OCI-LY7 (cell line): ENCODE results near the gene BBLN. TPM values are rescaled to one million over a fixed set of nuclear protein-coding genes. Genes with fewer than 3 reads are reported as not detected.

Source experiments
- BruUV-seq: library from RNA; stranded (reverse); fragments of 400-500 nt; replicated peaks from 2 replicates; lab custom pipeline; 2021; lab: Mats Ljungman, UMichigan
- CTCF ChIA-PET: fragments of 300-600 bp; sonication (Branson Sonifier 250); formaldehyde crosslinking; loops from one replicate; lab custom pipeline; 2022; ENCODE audit warnings: antibody characterized with exemption; ENCODE audit not compliant: unreplicated experiment; lab: Charles Lee
- POLR2A ChIA-PET: fragments of 300-600 bp; sonication (Branson Sonifier 250); formaldehyde crosslinking; loops from one replicate; lab custom pipeline; 2022; ENCODE audit warnings: antibody characterized with exemption; lab: Charles Lee
- DNase-seq: peaks from one replicate; pipeline ENCODE4 v3.0.0-alpha.2; 2015; ENCODE audit warnings: low spot score
- H2AFZ ChIP-seq: fragments of 200-600 bp; sonication (generic), shearing (Covaris generic); 2 replicates; pipeline ENCODE4 v1.6.1; 2014; ENCODE audit warnings: mild to moderate bottlenecking, antibody characterized with exemption, low read length, moderate library complexity
- H3K27ac ChIP-seq: fragments of 200-600 bp; sonication (generic); 2 replicates; pipeline ENCODE4 v1.5.1; 2014; ENCODE audit warnings: mixed run types, low read depth, mild to moderate bottlenecking, moderate library complexity, low read length, inconsistent platforms; ENCODE audit not compliant: poor library complexity, severe bottlenecking
- H3K36me3 ChIP-seq: fragments of 200-600 bp; sonication (generic); 2 replicates; pipeline ENCODE4 v1.6.1; 2014; ENCODE audit warnings: mild to moderate bottlenecking, antibody characterized with exemption, low read length, moderate library complexity, mixed read lengths; ENCODE audit not compliant: insufficient read depth
- H3K4me1 ChIP-seq: fragments of 200-600 bp; sonication (generic); 2 replicates; pipeline ENCODE4 v1.5.1; 2014; ENCODE audit warnings: mild to moderate bottlenecking, low read length; ENCODE audit not compliant: insufficient read depth, poor library complexity, severe bottlenecking
- H3K4me2 ChIP-seq: fragments of 200-600 bp; sonication (generic); 2 replicates; pipeline ENCODE4 v1.6.1; 2014; ENCODE audit warnings: mild to moderate bottlenecking, low read length
- H3K4me3 ChIP-seq: fragments of 200-600 bp; sonication (generic); 2 replicates; pipeline ENCODE4 v1.5.1; 2014; ENCODE audit warnings: mild to moderate bottlenecking, low read depth, low read length; ENCODE audit not compliant: poor library complexity, severe bottlenecking
- H3K79me2 ChIP-seq: fragments of 200-600 bp; sonication (generic); 2 replicates; pipeline ENCODE4 v1.6.1; 2016; ENCODE audit warnings: low read depth, mild to moderate bottlenecking, low read length, moderate library complexity, mixed read lengths; ENCODE audit not compliant: insufficient read depth
- H3K9me2 ChIP-seq: fragments of 200-600 bp; sonication (generic); 2 replicates; pipeline ENCODE4 v1.6.1; 2016; ENCODE audit warnings: mild to moderate bottlenecking, low read length, mixed read lengths; ENCODE audit not compliant: insufficient read depth
- H3K9me3 ChIP-seq: fragments of 200-600 bp; sonication (generic); 2 replicates; pipeline ENCODE4 v1.6.1; 2014; ENCODE audit warnings: mild to moderate bottlenecking, mixed run types, low read length, mixed read lengths
- H4K20me1 ChIP-seq: fragments of 200-600 bp; sonication (generic); 2 replicates; pipeline ENCODE4 v1.6.1; 2014; ENCODE audit warnings: mild to moderate bottlenecking, antibody characterized with exemption, low read length, moderate library complexity, mixed read lengths; ENCODE audit not compliant: insufficient read depth
- EZH2phosphoT487 ChIP-seq: fragments of 200-600 bp; sonication (generic); IDR thresholded peaks from 2 replicates; pipeline ENCODE4 v1.6.1; 2018; ENCODE audit warnings: low read depth, borderline replicate concordance, mild to moderate bottlenecking, mixed run types, antibody characterized with exemption, low read length, moderate library complexity, mixed read lengths
- intact Hi-C: fragments of 100-400 bp; cut with micrococcal nuclease; formaldehyde crosslinking; loops from one replicate; pipeline ENCODE4 v1.10.0; 2022; ENCODE audit not compliant: unreplicated experiment
- total RNA-seq, 2 experiments: library from RNA; depleted of rRNA in 1 of 2; stranded (reverse); fragments of >200 nt in 1 of 2; shearing (Covaris generic) in 1 of 2; gene quantifications; 2 replicates each; pipeline ENCODE4 v1.2.3, GENCODE V29; 2014 to 2022
- TF ChIP-seq, protein P1 (sequence below): fragments of 200-600 bp; sonication (generic); conservative IDR thresholded peaks from 2 replicates; pipeline ENCODE4 v1.5.1; 2014; ENCODE audit warnings: mild to moderate bottlenecking, antibody characterized with exemption, low read length, moderate library complexity, mixed read lengths

The BBLN gene
- total RNA-seq, 2 experiments from 2014 or later, result 66.9 to 104 TPM

DNA sequence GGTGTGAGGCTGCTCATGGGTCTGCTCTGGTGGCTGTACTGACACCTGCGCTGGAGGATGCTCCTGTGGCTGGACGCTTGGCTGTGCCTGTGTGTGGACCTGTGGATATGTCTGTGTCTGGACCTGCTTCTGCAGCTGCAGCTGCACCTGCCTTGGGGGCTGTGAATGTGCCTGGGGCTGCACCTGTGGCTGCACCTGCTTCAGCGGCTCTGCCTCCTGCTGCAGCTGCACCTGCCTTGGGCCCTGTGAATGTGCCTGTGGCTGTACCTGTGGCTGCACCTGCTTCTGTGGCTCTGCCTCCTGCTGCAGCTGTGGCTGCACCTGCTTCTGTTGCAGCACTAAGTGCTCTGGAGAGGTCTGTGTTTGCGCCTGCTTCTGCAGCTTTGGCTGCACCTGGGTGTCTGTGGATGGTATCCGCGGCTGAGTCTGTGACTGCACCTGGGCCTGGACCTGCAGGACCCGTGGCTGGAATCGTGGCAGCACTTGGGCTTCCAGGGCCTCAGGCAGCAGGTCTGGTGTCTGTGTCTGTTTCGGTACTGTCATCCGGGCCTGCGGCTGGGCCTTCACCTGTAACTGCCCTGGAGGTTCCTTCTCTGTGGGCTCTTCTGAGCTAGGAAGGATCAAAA lies 18.9 kb downstream of the BBLN start:
- H3K27ac ChIP-seq, result no peak overlapping the region
- POLR2A ChIA-PET, result no interaction called here
- no peak for TF ChIP-seq EZH2phosphoT487
- TF ChIP-seq, protein P1, sequence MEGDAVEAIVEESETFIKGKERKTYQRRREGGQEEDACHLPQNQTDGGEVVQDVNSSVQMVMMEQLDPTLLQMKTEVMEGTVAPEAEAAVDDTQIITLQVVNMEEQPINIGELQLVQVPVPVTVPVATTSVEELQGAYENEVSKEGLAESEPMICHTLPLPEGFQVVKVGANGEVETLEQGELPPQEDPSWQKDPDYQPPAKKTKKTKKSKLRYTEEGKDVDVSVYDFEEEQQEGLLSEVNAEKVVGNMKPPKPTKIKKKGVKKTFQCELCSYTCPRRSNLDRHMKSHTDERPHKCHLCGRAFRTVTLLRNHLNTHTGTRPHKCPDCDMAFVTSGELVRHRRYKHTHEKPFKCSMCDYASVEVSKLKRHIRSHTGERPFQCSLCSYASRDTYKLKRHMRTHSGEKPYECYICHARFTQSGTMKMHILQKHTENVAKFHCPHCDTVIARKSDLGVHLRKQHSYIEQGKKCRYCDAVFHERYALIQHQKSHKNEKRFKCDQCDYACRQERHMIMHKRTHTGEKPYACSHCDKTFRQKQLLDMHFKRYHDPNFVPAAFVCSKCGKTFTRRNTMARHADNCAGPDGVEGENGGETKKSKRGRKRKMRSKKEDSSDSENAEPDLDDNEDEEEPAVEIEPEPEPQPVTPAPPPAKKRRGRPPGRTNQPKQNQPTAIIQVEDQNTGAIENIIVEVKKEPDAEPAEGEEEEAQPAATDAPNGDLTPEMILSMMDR, result no peak
- H3K36me3 ChIP-seq, result peaks cover 83% of the 10 kb centered on the region
- TSS peak; percentile 69 for BruUV-seq
- no peak overlapping the region for H2AFZ ChIP-seq
- no peaks in the 10 kb centered on the region for H3K9me2 ChIP-seq
- no peaks in the 10 kb centered on the region for H3K79me2 ChIP-seq
- no peaks in the 10 kb centered on the region for H4K20me1 ChIP-seq
- H3K4me1 ChIP-seq, result no peaks in the 10 kb centered on the region
- H3K9me3 ChIP-seq, result 0 out of 2 replicates have a peak, but pooled peaks cover 3% of the 10 kb centered on the region
- intact Hi-C loops, result no loop called here
- DNase-seq, result no peak
- CTCF ChIA-PET, result interaction anchor here (0.5 kb wide), 1 partner anchor 823 kb away, joined by 4 read pairs; no protein-coding TSS in a partner anchor
- no peak overlapping the region for H3K4me2 ChIP-seq
- H3K4me3 ChIP-seq, result no peak overlapping the region

GRCh38 chr9:128180001-128180400 lies 19.9 kb downstream of the BBLN start:
- Histone ChIP-seq H3K4me2 (no peak overlapping the region), H3K9me2 (no peaks in the 10 kb centered on the region), H3K79me2 (no peaks in the 10 kb centered on the region), H2AFZ (no peak overlapping the region), H3K4me1 (no peaks in the 10 kb centered on the region), H3K27ac (no peak overlapping the region), H3K36me3 (peaks cover 75% of the 10 kb centered on the region), H3K4me3 (no peak overlapping the region), H3K9me3 (0 out of 2 replicates have a peak, but pooled peaks cover 3% of the 10 kb centered on the region), H4K20me1 (no peaks in the 10 kb centered on the region)
- no peak for DNase-seq
- ChIA-PET POLR2A (no interaction called here), CTCF (no interaction called here)
- BruUV-seq, result no TSS peak
- intact Hi-C loops, result no loop called here
- TF ChIP-seq EZH2phosphoT487, result no peak
- TF ChIP-seq, protein P1, result no peak

- POLR2A ChIA-PET, result no interaction called here
- peaks cover 75% of the 10 kb centered on the region for H3K36me3 ChIP-seq
- no peak for DNase-seq
These were observed 20.4 kb downstream of the BBLN start for GRCh38 chr9:128180447-128180846.

More at GRCh38 chr9:128180447-128180846, 20.4 kb downstream of the BBLN start:
- H3K27ac ChIP-seq, result no peak overlapping the region
- H2AFZ ChIP-seq, result no peak overlapping the region
- H3K4me1 ChIP-seq, result no peaks in the 10 kb centered on the region
- CTCF ChIA-PET, result no interaction called here
- no peaks in the 10 kb centered on the region for H4K20me1 ChIP-seq
- 0 out of 2 replicates have a peak, but pooled peaks cover 3% of the 10 kb centered on the region for H3K9me3 ChIP-seq
- H3K4me3 ChIP-seq, result no peak overlapping the region
- H3K79me2 ChIP-seq, result no peaks in the 10 kb centered on the region
- no peaks in the 10 kb centered on the region for H3K9me2 ChIP-seq
- TF ChIP-seq, protein P1, result no peak
- TF ChIP-seq EZH2phosphoT487, result no peak
- intact Hi-C loops, result no loop called here
- BruUV-seq, result no TSS peak
- no peak overlapping the region for H3K4me2 ChIP-seq
